HEK293 (cell line): ENCODE measurements around the gene LDLRAD3.
"Not testable (repeated sequence)": the region's sequence is repeated elsewhere in the genome, so short reads cannot be mapped to it uniquely, and the experiment has no call there.

Experiments
- CTCF ChIA-PET: fragments of 350-600 bp; formaldehyde crosslinking; extraction: SDS; loops from one replicate; lab custom pipeline; 2021; ENCODE audit warnings: antibody characterized with exemption; lab: Yijun Ruan, JAX
- POLR2A ChIA-PET: fragments of 300-600 bp; formaldehyde crosslinking; extraction: SDS; loops from one replicate; lab custom pipeline; 2020; ENCODE audit warnings: antibody characterized with exemption, inconsistent platforms; lab: Yijun Ruan, JAX
- H3K27ac ChIP-seq: fragments of 200-500 bp; sonication (Bioruptor generic); 2 replicates; pipeline ENCODE4 v1.5.1; 2014; ENCODE audit warnings: low read depth, low read length, control low read depth, inconsistent platforms; ENCODE audit errors: extremely low read depth
- H3K36me3 ChIP-seq, 2 experiments: fragments of 200-500 bp in 1 of 2; sonication (Bioruptor generic) in 1 of 2; 1 replicate in 1 of 2; 2 replicates in 1 of 2; pipeline ENCODE4 v1.5.1; 2014 to 2017; ENCODE audit warnings: inconsistent platforms in 2 of 2, low read length in 2 of 2; ENCODE audit not compliant: control insufficient read depth in 2 of 2, insufficient read depth in 1 of 2
- H3K4me1 ChIP-seq: fragments of 200-500 bp; sonication (Bioruptor generic); 2 replicates; pipeline ENCODE4 v1.5.1; 2014; ENCODE audit warnings: mild to moderate bottlenecking, low read length, inconsistent platforms; ENCODE audit not compliant: control insufficient read depth, insufficient read depth
- H3K4me3 ChIP-seq: 2 replicates; pipeline ENCODE4 v1.5.1; 2011; ENCODE audit warnings: low read depth, mild to moderate bottlenecking, control low read depth, low read length, moderate library complexity
- H3K9me3 ChIP-seq: fragments of 200-500 bp; sonication (Bioruptor generic); 2 replicates; pipeline ENCODE4 v1.5.1; 2014; ENCODE audit warnings: low read depth, low read length, inconsistent platforms; ENCODE audit not compliant: control insufficient read depth, insufficient read depth
- BCL6B ChIP-seq: fragments of 450-650 bp; formaldehyde crosslinking; IDR thresholded peaks from 2 replicates; pipeline ENCODE4 v1.5.1; 2017; ENCODE audit warnings: missing biosample characterization, missing genetic modification characterization
- IKZF3 ChIP-seq: fragments of 450-650 bp; IDR thresholded peaks from 2 replicates; pipeline ENCODE4 v1.5.0; 2018; ENCODE audit warnings: missing biosample characterization, mild to moderate bottlenecking, missing genetic modification characterization, moderate library complexity
- SETDB1 ChIP-seq: IDR thresholded peaks from one replicate; pipeline ENCODE4 v1.6.1; 2017; ENCODE audit warnings: mild to moderate bottlenecking, low read length, moderate library complexity, mixed read lengths; ENCODE audit not compliant: insufficient read length
- SP3 ChIP-seq: fragments of 450-650 bp; formaldehyde crosslinking; IDR thresholded peaks from 2 replicates; pipeline ENCODE4 v1.5.1; 2016; ENCODE audit warnings: missing biosample characterization, missing genetic modification characterization
- ZBTB20 ChIP-seq: fragments of 450-650 bp; formaldehyde crosslinking; IDR thresholded peaks from 2 replicates; pipeline ENCODE4 v1.5.1; 2016; ENCODE audit warnings: missing biosample characterization, missing genetic modification characterization
- ZBTB8A ChIP-seq: fragments of 450-650 bp; formaldehyde crosslinking; IDR thresholded peaks from 2 replicates; pipeline ENCODE4 v1.5.1; 2016; ENCODE audit warnings: missing biosample characterization, missing genetic modification characterization
- ZFP41 ChIP-seq: fragments of 450-650 bp; formaldehyde crosslinking; IDR thresholded peaks from 2 replicates; pipeline ENCODE4 v1.5.1; 2016; ENCODE audit warnings: missing biosample characterization, missing genetic modification characterization, borderline replicate concordance
- ZNF138 ChIP-seq: fragments of 450-650 bp; formaldehyde crosslinking; IDR thresholded peaks from 2 replicates; pipeline ENCODE4 v1.5.1; 2016; ENCODE audit warnings: missing biosample characterization, missing genetic modification characterization, borderline replicate concordance
- ZNF280D ChIP-seq: fragments of 450-650 bp; formaldehyde crosslinking; IDR thresholded peaks from 2 replicates; pipeline ENCODE4 v1.5.1; 2016; ENCODE audit warnings: missing biosample characterization, missing genetic modification characterization
- ZNF639 ChIP-seq: fragments of 450-650 bp; formaldehyde crosslinking; IDR thresholded peaks from 2 replicates; pipeline ENCODE4 v1.5.1; 2016; ENCODE audit warnings: missing biosample characterization, missing genetic modification characterization
- ZNF658 ChIP-seq: fragments of 450-650 bp; formaldehyde crosslinking; IDR thresholded peaks from 2 replicates; pipeline ENCODE4; 2016; ENCODE audit warnings: missing biosample characterization, missing genetic modification characterization
- ZNF837 ChIP-seq: fragments of 450-650 bp; formaldehyde crosslinking; IDR thresholded peaks from 2 replicates; pipeline ENCODE4 v1.5.1; 2016; ENCODE audit warnings: missing biosample characterization, missing genetic modification characterization
- ZSCAN4 ChIP-seq: fragments of 450-650 bp; formaldehyde crosslinking; IDR thresholded peaks from 2 replicates; pipeline ENCODE4 v1.5.1; 2017; ENCODE audit warnings: missing biosample characterization, missing genetic modification characterization

The LDLRAD3 gene

GRCh38 chr11:35912436-35912835 lies 31.4 kb upstream of the LDLRAD3 start:
- POLR2A ChIA-PET, H3K27ac ChIP-seq, H3K4me1 ChIP-seq, H3K4me3 ChIP-seq, H3K9me3 ChIP-seq, H3K36me3 ChIP-seq: not testable (repeated sequence)
- CTCF ChIA-PET, result interaction anchor here (0.7 kb wide), 1 partner anchor 429 kb away, joined by 3 read pairs; no protein-coding TSS in a partner anchor

GRCh38 chr11:35912883-35913624 lies 30.8 kb upstream of the LDLRAD3 start:
- H3K9me3 ChIP-seq, result no peaks in the 10 kb centered on the region
- ChIA-PET POLR2A (no interaction called here), CTCF (interaction anchor here (0.7 kb wide), 1 partner anchor 429 kb away, joined by 3 read pairs; no protein-coding TSS in a partner anchor)
- no peak overlapping the region for H3K27ac ChIP-seq
- no peaks in the 10 kb centered on the region for H3K4me1 ChIP-seq
- no peak overlapping the region for H3K4me3 ChIP-seq
- H3K36me3 ChIP-seq, result no peaks in the 10 kb centered on the region
- TF ChIP-seq SETDB1, result no peak
- TF ChIP-seq SP3, result no peak

- POLR2A ChIA-PET, result no interaction called here
- no peak overlapping the region for H3K27ac ChIP-seq
- no peak for TF ChIP-seq ZBTB8A (tag by site-specific recombination)
- no peak for TF ChIP-seq ZNF280D (tag by site-specific recombination)
- TF ChIP-seq ZNF837 (tag by site-specific recombination), result no peak
- no peak for TF ChIP-seq ZBTB20 (tag by site-specific recombination)
- no peak for TF ChIP-seq ZSCAN4
- TF ChIP-seq ZFP41 (tag by site-specific recombination), result no peak
- TF ChIP-seq ZNF658, result no peak
- no peak for TF ChIP-seq BCL6B (tag by site-specific recombination)
- TF ChIP-seq ZNF138 (tag by site-specific recombination), result no peak
- TF ChIP-seq ZNF639 (tag by site-specific recombination), result no peak
- TF ChIP-seq IKZF3 (tag by site-specific recombination), result no peak
- CTCF ChIA-PET, result no interaction called here
- no peak overlapping the region for H3K4me3 ChIP-seq
- H3K36me3 ChIP-seq, result no peaks in the 10 kb centered on the region
- no peaks in the 10 kb centered on the region for H3K9me3 ChIP-seq
- no peaks in the 10 kb centered on the region for H3K4me1 ChIP-seq
Observed at GRCh38 chr11:35914816-35915215, 29.0 kb upstream of the LDLRAD3 start.
